ENCODE data around the gene UGT1A4. TPM values are rescaled to one million over a fixed set of nuclear protein-coding genes. Genes with fewer than 3 reads are reported as not detected.

Gene UGT1A4
- total RNA-seq, 1 experiment from 2014 or later = not detected

DNA sequence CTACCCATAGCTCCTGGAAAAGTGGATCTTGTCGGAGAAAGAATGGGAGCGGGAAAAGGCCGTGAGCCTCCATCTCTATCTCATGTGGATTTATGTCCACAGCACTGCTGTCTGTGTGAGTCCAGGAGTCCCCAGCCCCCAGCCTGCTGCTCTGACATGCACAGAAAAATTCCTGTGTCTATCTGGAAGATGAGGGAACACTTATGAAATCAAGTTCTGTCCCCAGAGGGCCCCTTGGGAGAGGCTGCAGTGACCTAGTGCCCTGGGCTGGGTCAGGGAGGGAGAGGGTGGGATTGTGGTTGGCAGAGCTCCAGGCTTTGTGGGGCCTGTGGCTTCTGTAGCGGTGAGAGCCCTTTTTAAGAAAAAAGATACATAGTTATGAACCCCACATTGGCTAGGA, 98.2 kb downstream of the UGT1A4 start:
- no peaks in the 10 kb centered on the region for H3K4me1 Mint-ChIP-seq
- no peaks in the 10 kb centered on the region for H3K79me1 ChIP-seq (ENCODE audit: insufficient read depth, low read depth, low read length, poor library complexity, severe bottlenecking)
- no peak overlapping the region for H2BK120ac ChIP-seq (ENCODE audit: low read depth, low read length, poor library complexity, severe bottlenecking)
- no peak overlapping the region for H4K5ac ChIP-seq (ENCODE audit: insufficient read length, low read depth, low read length)
- H4K8ac ChIP-seq (replicated peaks; ENCODE audit: insufficient read length, low read depth, low read length) = no peak overlapping the region
- no peak overlapping the region for H2BK5ac ChIP-seq (ENCODE audit: insufficient read length, low read length)
- no peak overlapping the region for H3K27ac ChIP-seq (ENCODE audit: insufficient read length, low read depth, low read length)
- H4K20me1 ChIP-seq (ENCODE audit: control insufficient read depth, insufficient read depth, insufficient read length) = no peaks in the 10 kb centered on the region
- H3K4ac ChIP-seq (ENCODE audit: low read depth, low read length) = no peak overlapping the region
- H3K14ac ChIP-seq (ENCODE audit: insufficient read depth, low read length) = no peak overlapping the region
- no peaks in the 10 kb centered on the region for H3K4me1 ChIP-seq (ENCODE audit: insufficient read depth, low read length)
- no peak overlapping the region for H3K4me3 Mint-ChIP-seq
- H2BK20ac ChIP-seq (ENCODE audit: low read depth, low read length, poor library complexity, severe bottlenecking) = no peak overlapping the region
- H3K4me2 ChIP-seq (ENCODE audit: insufficient read depth, insufficient read length, low read length) = no peak overlapping the region
- H3K56ac ChIP-seq (ENCODE audit: insufficient read length, low read depth, low read length) = no peak overlapping the region
- H2AFZ ChIP-seq (ENCODE audit: low read length) = no peak overlapping the region
- H3K27me3 Mint-ChIP-seq (ENCODE audit: low read depth) = peaks cover 7% of the 10 kb centered on the region
- H2AK5ac ChIP-seq (ENCODE audit: insufficient read length, low read length) = no peak overlapping the region
- H3K9ac ChIP-seq (ENCODE audit: extremely low read depth, insufficient read length, low read length) = no peak overlapping the region
- no peaks in the 10 kb centered on the region for H3K27me3 ChIP-seq (ENCODE audit: insufficient read depth, low read length)
- no peak overlapping the region for H2BK12ac ChIP-seq (ENCODE audit: insufficient read length, low read depth, low read length)
- no peaks in the 10 kb centered on the region; a peak in 1 of 5 replicates for H3K9me3 Mint-ChIP-seq
- H3K23me2 ChIP-seq (ENCODE audit: insufficient read length, low read depth, low read length, poor library complexity, severe bottlenecking) = no peaks in the 10 kb centered on the region
- H4K91ac ChIP-seq (ENCODE audit: insufficient read length, low read depth, low read length) = no peak overlapping the region
- H3T11ph ChIP-seq (ENCODE audit: low read length) = no peak overlapping the region
- H3K27ac Mint-ChIP-seq = no peak overlapping the region
- H2BK15ac ChIP-seq (ENCODE audit: low read depth, low read length) = no peak overlapping the region
- H3K23ac ChIP-seq (ENCODE audit: insufficient read length, low read depth, low read length) = no peak overlapping the region
- H3K36me3 Mint-ChIP-seq (ENCODE audit: insufficient read depth in 1 of 3, low read depth in 3 of 3) = no peaks in the 10 kb centered on the region
- H3K9me3 ChIP-seq (ENCODE audit: control insufficient read depth, low read depth, low read length) = no peaks in the 10 kb centered on the region
- no CpG with 5 or more reads among the region's 4 CpGs for WGBS (ENCODE audit: extremely low coverage, insufficient read length, low lambda C conversion rate)
- TF ChIP-seq, protein P1, sequence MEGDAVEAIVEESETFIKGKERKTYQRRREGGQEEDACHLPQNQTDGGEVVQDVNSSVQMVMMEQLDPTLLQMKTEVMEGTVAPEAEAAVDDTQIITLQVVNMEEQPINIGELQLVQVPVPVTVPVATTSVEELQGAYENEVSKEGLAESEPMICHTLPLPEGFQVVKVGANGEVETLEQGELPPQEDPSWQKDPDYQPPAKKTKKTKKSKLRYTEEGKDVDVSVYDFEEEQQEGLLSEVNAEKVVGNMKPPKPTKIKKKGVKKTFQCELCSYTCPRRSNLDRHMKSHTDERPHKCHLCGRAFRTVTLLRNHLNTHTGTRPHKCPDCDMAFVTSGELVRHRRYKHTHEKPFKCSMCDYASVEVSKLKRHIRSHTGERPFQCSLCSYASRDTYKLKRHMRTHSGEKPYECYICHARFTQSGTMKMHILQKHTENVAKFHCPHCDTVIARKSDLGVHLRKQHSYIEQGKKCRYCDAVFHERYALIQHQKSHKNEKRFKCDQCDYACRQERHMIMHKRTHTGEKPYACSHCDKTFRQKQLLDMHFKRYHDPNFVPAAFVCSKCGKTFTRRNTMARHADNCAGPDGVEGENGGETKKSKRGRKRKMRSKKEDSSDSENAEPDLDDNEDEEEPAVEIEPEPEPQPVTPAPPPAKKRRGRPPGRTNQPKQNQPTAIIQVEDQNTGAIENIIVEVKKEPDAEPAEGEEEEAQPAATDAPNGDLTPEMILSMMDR (conservative IDR thresholded peaks at IDR 0.05) = no peak
- H3K18ac ChIP-seq (ENCODE audit: insufficient read length, low read depth, low read length) = no peak overlapping the region
- no peak for DNase-seq
- no peaks in the 10 kb centered on the region for H3K79me2 ChIP-seq (ENCODE audit: insufficient read depth, low read length)
